Breast epithelium (tissue), 4 donors: ENCODE results near the gene NACC2. TPM values are rescaled to one million over a fixed set of nuclear protein-coding genes. Genes with fewer than 3 reads are reported as not detected.
"Not testable (repeated sequence)": the region's sequence is repeated elsewhere in the genome, so short reads cannot be mapped to it uniquely, and the experiment has no call there.

Experiments
- DNase-seq, 2 donors: peaks; one replicate each; pipeline ENCODE4 v3.0.0-alpha.2; 2019; ENCODE audit warnings: low spot score in 2 of 2
- H3K27ac ChIP-seq, 2 donors: fragments of 200-600 bp; sonication (generic) in 1 of 2; one replicate each; pipeline ENCODE4 v1.5.1; 2016 to 2019; ENCODE audit warnings: mild to moderate bottlenecking in 1 of 2
- H3K27me3 ChIP-seq, 2 donors: fragments of 200-600 bp; sonication (generic) in 1 of 2; one replicate each; pipeline versions ENCODE4 v1.5.1 to v1.6.0; 2017 to 2019; ENCODE audit warnings: control low read depth in 1 of 2, mild to moderate bottlenecking in 1 of 2
- H3K36me3 ChIP-seq: fragments of 200-600 bp; one replicate; pipeline ENCODE4 v1.5.1; 2019
- H3K4me1 ChIP-seq, 2 donors: fragments of 200-600 bp; sonication (generic); one replicate each; pipeline ENCODE4 v1.5.1; 2016 to 2019; ENCODE audit warnings: control low read depth in 1 of 2
- H3K4me3 ChIP-seq, 3 donors: fragments of 200-600 bp; sonication (generic); 1 replicate in 2 of 3; 2 replicates in 1 of 3; pipeline ENCODE4 v1.5.1; 2016 to 2019; ENCODE audit warnings: mild to moderate bottlenecking in 3 of 3, moderate library complexity in 2 of 3
- H3K9me3 ChIP-seq, 2 donors: fragments of 200-600 bp; sonication (generic) in 1 of 2; one replicate each; pipeline ENCODE4 v1.5.1; 2016 to 2019; ENCODE audit warnings: control low read depth in 1 of 2
- POLR2A ChIP-seq: fragments of 450-650 bp; IDR thresholded peaks from one replicate; pipeline ENCODE4 v1.6.1; 2016; ENCODE audit warnings: antibody characterized with exemption, mild to moderate bottlenecking, moderate library complexity
- POLR2AphosphoS5 ChIP-seq, 3 donors: sonication (generic); formaldehyde crosslinking; IDR thresholded peaks; one replicate each; pipeline ENCODE4 v1.6.1; 2017; ENCODE audit warnings: antibody characterized with exemption in 3 of 3
- intact Hi-C: fragments of 100-400 bp; cut with DNase I; formaldehyde crosslinking; loops from one replicate; pipeline ENCODE4 v1.15.1; 2023; ENCODE audit warnings: low total_unique reads
- total RNA-seq, 3 donors: library from RNA; depleted of rRNA; stranded (reverse); fragments of >200 nt; gene quantifications; one replicate each; pipeline ENCODE4 v1.1.0, GENCODE V29; 2016
- TF ChIP-seq, protein P1 (sequence below), 3 donors: fragments of 450-650 bp; IDR thresholded peaks; one replicate each; pipeline ENCODE4 v1.5.1; 2016 to 2017; ENCODE audit warnings: antibody characterized with exemption in 3 of 3, mild to moderate bottlenecking in 3 of 3, moderate library complexity in 3 of 3

The NACC2 gene
- total RNA-seq, 3 donors from 2014 or later = 14.0 to 24.2 (median 19.3) TPM

DNA sequence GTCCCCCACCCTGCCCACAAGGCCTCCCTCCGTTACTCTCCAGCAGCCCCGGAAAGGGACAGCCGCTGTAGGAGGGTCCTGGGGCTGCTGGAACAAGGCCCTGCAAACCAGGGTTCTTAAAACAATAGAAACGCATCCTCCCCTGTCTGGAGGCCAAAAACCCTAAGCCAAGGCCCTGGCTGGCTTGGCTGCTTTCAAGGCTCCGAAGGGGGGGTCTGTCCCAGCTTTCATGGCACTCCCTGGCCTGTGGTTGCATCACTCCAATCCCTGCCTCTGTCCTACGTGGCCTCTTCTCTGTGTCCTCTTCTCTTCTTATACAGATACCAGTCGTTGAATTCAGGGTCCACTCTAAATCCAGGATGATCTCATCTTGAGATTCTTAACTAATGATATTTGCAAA is 126.5 kb downstream of the NACC2 start:
- TF ChIP-seq POLR2A = no peak
- no peaks in the 10 kb centered on the region for H3K36me3 ChIP-seq
- intact Hi-C loops = no loop called here
- no peak for DNase-seq
- H3K9me3 ChIP-seq = no peaks in the 10 kb centered on the region
- no peaks in the 10 kb centered on the region for H3K4me1 ChIP-seq
- H3K27me3 ChIP-seq = no peaks in the 10 kb centered on the region
- H3K27ac ChIP-seq = no peak overlapping the region
- no peak overlapping the region for H3K4me3 ChIP-seq

DNA sequence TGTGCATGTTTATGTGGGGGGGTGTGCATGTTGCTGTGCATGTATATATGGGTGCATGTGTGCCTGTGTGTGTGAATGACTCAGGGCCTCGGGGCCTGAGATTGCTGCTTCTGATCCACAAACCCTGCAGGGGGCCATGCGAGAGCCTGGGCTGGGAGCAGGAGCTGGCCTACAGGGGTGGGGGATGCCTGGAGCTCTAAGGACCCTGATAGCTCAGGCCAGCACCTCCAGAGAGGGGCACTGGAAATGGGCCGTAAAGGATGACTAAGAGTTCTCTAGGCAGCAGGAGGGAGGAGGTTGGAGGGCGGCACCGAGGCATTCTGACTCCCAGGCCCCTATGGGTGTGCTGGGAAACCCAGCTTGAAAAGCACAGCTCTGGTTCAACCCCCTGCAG is 127.0 kb downstream of the NACC2 start:
- Histone ChIP-seq H3K27me3 (no peaks in the 10 kb centered on the region), H3K4me1 (no peaks in the 10 kb centered on the region)
- no peak for TF ChIP-seq POLR2A
- no peak for TF ChIP-seq POLR2AphosphoS5 (IDR thresholded peaks at IDR 0.05)
- TF ChIP-seq, protein P1, sequence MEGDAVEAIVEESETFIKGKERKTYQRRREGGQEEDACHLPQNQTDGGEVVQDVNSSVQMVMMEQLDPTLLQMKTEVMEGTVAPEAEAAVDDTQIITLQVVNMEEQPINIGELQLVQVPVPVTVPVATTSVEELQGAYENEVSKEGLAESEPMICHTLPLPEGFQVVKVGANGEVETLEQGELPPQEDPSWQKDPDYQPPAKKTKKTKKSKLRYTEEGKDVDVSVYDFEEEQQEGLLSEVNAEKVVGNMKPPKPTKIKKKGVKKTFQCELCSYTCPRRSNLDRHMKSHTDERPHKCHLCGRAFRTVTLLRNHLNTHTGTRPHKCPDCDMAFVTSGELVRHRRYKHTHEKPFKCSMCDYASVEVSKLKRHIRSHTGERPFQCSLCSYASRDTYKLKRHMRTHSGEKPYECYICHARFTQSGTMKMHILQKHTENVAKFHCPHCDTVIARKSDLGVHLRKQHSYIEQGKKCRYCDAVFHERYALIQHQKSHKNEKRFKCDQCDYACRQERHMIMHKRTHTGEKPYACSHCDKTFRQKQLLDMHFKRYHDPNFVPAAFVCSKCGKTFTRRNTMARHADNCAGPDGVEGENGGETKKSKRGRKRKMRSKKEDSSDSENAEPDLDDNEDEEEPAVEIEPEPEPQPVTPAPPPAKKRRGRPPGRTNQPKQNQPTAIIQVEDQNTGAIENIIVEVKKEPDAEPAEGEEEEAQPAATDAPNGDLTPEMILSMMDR (IDR thresholded peaks at IDR 0.05) = no peak

DNA sequence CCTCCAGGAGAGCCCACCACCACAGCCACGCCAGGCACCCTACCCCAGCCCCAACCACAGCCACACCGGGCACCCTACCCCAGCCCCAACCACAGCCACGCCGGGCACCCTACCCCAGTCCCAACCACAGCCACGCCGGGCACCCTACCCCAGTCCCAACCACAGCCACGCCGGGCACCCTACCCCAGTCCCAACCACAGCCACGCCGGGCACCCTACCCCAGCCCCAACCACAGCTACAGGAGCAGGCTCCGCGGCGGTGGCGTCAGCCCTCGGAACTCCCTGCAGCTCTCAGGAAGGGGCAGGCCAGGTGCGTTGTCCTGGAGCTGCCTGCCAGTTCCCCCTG is 128.2 kb downstream of the NACC2 start:
- H3K4me1 ChIP-seq, H3K27me3 ChIP-seq, H3K9me3 ChIP-seq, intact Hi-C loops, DNase-seq, H3K4me3 ChIP-seq, H3K36me3 ChIP-seq, H3K27ac ChIP-seq: not testable (repeated sequence)

More for the DNA sequence above, 127.0 kb downstream of the NACC2 start:
- Histone ChIP-seq H3K9me3 (no peaks in the 10 kb centered on the region), H3K27ac (no peak overlapping the region), H3K4me3 (no peak overlapping the region), H3K36me3 (no peaks in the 10 kb centered on the region)
- intact Hi-C loops = no loop called here
- DNase-seq = no peak

DNA sequence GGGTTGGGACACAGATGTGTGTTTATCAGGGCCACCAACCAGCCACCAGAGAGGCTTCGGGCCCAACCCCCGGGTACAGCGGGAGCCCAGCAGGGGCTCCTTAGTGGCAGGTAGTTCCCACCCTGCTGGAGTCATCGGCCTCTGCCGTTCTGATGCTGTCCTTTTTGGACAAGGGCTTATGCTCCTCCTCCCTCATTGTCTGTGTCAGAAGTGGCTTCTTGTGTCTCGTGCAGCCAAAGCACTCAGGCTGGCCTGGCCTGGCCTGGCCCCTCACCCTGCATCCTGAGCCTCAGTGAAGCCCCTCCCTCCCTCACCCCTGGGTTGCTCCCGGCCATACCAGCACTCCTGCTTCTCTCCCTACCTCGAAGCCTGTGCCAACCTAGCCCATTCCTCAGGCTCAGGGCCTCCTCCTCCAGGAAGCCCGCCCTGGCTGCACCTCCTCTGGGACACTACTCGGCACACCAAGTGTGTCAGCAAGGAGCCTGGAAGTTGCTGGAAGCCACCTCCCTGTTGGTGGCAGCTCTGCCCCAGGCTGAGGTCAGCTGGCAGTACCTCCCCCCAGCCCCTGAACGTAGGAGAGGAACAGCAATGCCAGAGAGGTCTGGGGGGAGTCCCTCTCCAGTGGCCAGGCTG is 129.8 kb downstream of the NACC2 start:
- no peaks in the 10 kb centered on the region for H3K4me1 ChIP-seq
- no peaks in the 10 kb centered on the region for H3K36me3 ChIP-seq
- DNase-seq = no peak
- H3K27ac ChIP-seq = no peak overlapping the region
- no peaks in the 10 kb centered on the region for H3K9me3 ChIP-seq
- no peak for TF ChIP-seq POLR2A
- TF ChIP-seq POLR2AphosphoS5 (IDR thresholded peaks at IDR 0.05) = no peak
- TF ChIP-seq, protein P1 (IDR thresholded peaks at IDR 0.05) = no peak
- no peaks in the 10 kb centered on the region for H3K27me3 ChIP-seq
- intact Hi-C loops = no loop called here
- no peak overlapping the region for H3K4me3 ChIP-seq

GRCh38 chr9:135963938-135964337 is 131.2 kb downstream of the NACC2 start:
- no peak overlapping the region for H3K27ac ChIP-seq

DNA sequence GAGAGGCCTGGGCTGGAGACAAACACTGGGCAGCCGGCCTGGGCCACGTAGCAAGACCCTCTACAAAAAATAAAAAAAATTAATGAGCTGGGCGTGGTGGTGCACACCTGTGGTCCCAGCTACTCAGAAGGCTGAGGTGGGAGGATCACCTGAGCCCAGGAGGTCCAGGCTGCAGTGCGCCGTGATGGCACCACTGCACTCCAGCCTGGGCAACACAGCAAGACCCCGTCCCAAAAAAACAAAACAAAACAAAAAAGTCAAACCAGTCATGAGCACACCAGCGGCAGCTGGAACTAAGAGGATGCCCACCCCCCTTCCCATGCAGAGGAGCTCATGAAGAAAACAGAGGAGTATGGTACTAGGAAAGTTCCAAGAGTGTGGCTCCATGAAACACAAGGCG is 131.8 kb downstream of the NACC2 start:
- Histone ChIP-seq H3K9me3 (no peaks in the 10 kb centered on the region), H3K27me3 (no peaks in the 10 kb centered on the region), H3K4me3 (no peak overlapping the region), H3K27ac (no peak overlapping the region), H3K36me3 (no peaks in the 10 kb centered on the region), H3K4me1 (no peaks in the 10 kb centered on the region)
- no peak for DNase-seq
- no peak for TF ChIP-seq POLR2AphosphoS5 (IDR thresholded peaks at IDR 0.05)
- TF ChIP-seq POLR2A = no peak
- TF ChIP-seq, protein P1 (IDR thresholded peaks at IDR 0.05) = no peak
- intact Hi-C loops = no loop called here

More at GRCh38 chr9:135963938-135964337, 131.2 kb downstream of the NACC2 start:
- no peak for DNase-seq
- Histone ChIP-seq H3K4me3 (no peak overlapping the region), H3K4me1 (no peaks in the 10 kb centered on the region), H3K27me3 (no peaks in the 10 kb centered on the region), H3K36me3 (no peaks in the 10 kb centered on the region), H3K9me3 (no peaks in the 10 kb centered on the region)
- TF ChIP-seq POLR2A (no peak), POLR2AphosphoS5 (IDR thresholded peaks at IDR 0.05) (no peak)
- TF ChIP-seq, protein P1 (IDR thresholded peaks at IDR 0.05) = no peak
- intact Hi-C loops = no loop called here
